Peyer's patch (tissue), 4 donors: ENCODE measurements around the gene WASF3.

Experiments used
- CTCF ChIP-seq, 6 experiments: fragments of 450-650 bp in 4 of 6; fragments of 200-600 bp in 2 of 6; sonication (generic) in 1 of 6; IDR thresholded peaks; one replicate each; pipeline ENCODE4 v1.5.1; 2017 to 2019; ENCODE audit warnings: antibody characterized with exemption in 6 of 6, mild to moderate bottlenecking in 3 of 6, moderate library complexity in 1 of 6
- POLR2A ChIP-seq, 2 donors: fragments of 450-650 bp; IDR thresholded peaks; one replicate each; pipeline ENCODE4 v1.5.1; 2017; ENCODE audit warnings: antibody characterized with exemption in 2 of 2, mild to moderate bottlenecking in 2 of 2, moderate library complexity in 2 of 2

GRCh38 chr13:26680123-26680450 lies 122.6 kb downstream of the WASF3 start:
- TF ChIP-seq POLR2A (IDR thresholded peaks at IDR 0.05) = no peak
- TF ChIP-seq CTCF (IDR thresholded peaks at IDR 0.05) = no peak
